WTC11 (cell line): ENCODE measurements around the gene FBXL12. TPM values are rescaled to one million over a fixed set of nuclear protein-coding genes. Genes with fewer than 3 reads are reported as not detected.

Experiments
- CBFB ChIP-seq: sonication (generic); formaldehyde crosslinking; IDR thresholded peaks from 2 replicates; pipeline ENCODE4 v1.8.1; 2022; ENCODE audit warnings: mild to moderate bottlenecking, low read depth, missing genetic modification reagents
- CREM ChIP-seq: sonication (generic); formaldehyde crosslinking; IDR thresholded peaks from 2 replicates; pipeline ENCODE4 v1.8.1; 2022; ENCODE audit warnings: mild to moderate bottlenecking, missing genetic modification reagents, moderate library complexity
- FOXK1 ChIP-seq: sonication (generic); formaldehyde crosslinking; IDR thresholded peaks from 2 replicates; pipeline ENCODE4 v1.8.0; 2022; ENCODE audit warnings: mild to moderate bottlenecking, moderate library complexity, missing genetic modification reagents
- FOXP1 ChIP-seq: sonication (generic); formaldehyde crosslinking; IDR thresholded peaks from 2 replicates; pipeline ENCODE4 v1.8.0; 2022; ENCODE audit warnings: missing genetic modification reagents, mild to moderate bottlenecking, moderate library complexity, borderline replicate concordance
- GABPB1 ChIP-seq: sonication (generic); formaldehyde crosslinking; IDR thresholded peaks from 2 replicates; pipeline ENCODE4 v1.8.1; 2023; ENCODE audit warnings: mild to moderate bottlenecking, missing genetic modification reagents
- KAT7 ChIP-seq: sonication (generic); formaldehyde crosslinking; IDR thresholded peaks from 2 replicates; pipeline ENCODE4 v1.8.1; 2023; ENCODE audit warnings: missing genetic modification reagents, mild to moderate bottlenecking, borderline replicate concordance
- MAX ChIP-seq: sonication (generic); formaldehyde crosslinking; IDR thresholded peaks from 2 replicates; pipeline ENCODE4 v1.8.0; 2022; ENCODE audit warnings: mild to moderate bottlenecking, missing genetic modification reagents
- MYBL2 ChIP-seq: sonication (generic); formaldehyde crosslinking; IDR thresholded peaks from 2 replicates; pipeline ENCODE4 v1.8.1; 2023; ENCODE audit warnings: mild to moderate bottlenecking, moderate library complexity, missing genetic modification reagents
- SMAD3 ChIP-seq: sonication (generic); formaldehyde crosslinking; IDR thresholded peaks from 2 replicates; pipeline ENCODE4 v1.8.0; 2022; ENCODE audit warnings: missing genetic modification reagents, mild to moderate bottlenecking, borderline replicate concordance
- SP1 ChIP-seq: sonication (generic); formaldehyde crosslinking; conservative IDR thresholded peaks from 2 replicates; pipeline ENCODE4 v1.8.1; 2022; ENCODE audit warnings: missing genetic modification reagents
- ZNF121 ChIP-seq: sonication (generic); formaldehyde crosslinking; IDR thresholded peaks from 2 replicates; pipeline ENCODE4 v1.8.0; 2023; ENCODE audit warnings: missing genetic modification reagents
- ZNF219 ChIP-seq: sonication (generic); formaldehyde crosslinking; IDR thresholded peaks from 2 replicates; pipeline ENCODE4 v1.8.0; 2023; ENCODE audit warnings: missing genetic modification reagents, mild to moderate bottlenecking, borderline replicate concordance
- ZNF317 ChIP-seq: sonication (generic); formaldehyde crosslinking; IDR thresholded peaks from 2 replicates; pipeline ENCODE4 v1.8.1; 2023; ENCODE audit warnings: low read depth, mild to moderate bottlenecking, moderate library complexity, missing genetic modification reagents, borderline replicate concordance
- ZNF423 ChIP-seq: fragments of 250-450 bp; sonication (Bioruptor Pico); IDR thresholded peaks from 2 replicates; pipeline ENCODE4 v2.1.2; 2022; ENCODE audit warnings: mild to moderate bottlenecking, moderate library complexity
- total RNA-seq: library from RNA; stranded (reverse); gene quantifications from 3 replicates; pipeline ENCODE4 v1.2.3, GENCODE V29; 2021
- TF ChIP-seq, protein P1 (sequence below): sonication (generic); formaldehyde crosslinking; IDR thresholded peaks from 2 replicates; pipeline ENCODE4 v1.8.0; 2022; ENCODE audit warnings: mild to moderate bottlenecking, missing genetic modification reagents

The FBXL12 gene
- total RNA-seq, 1 experiment from 2014 or later = 37.6 TPM

- peak; percentile 71 for TF ChIP-seq MAX (CRISPR knock-in tag)
- 0 out of 2 replicates have a peak, but pooled peaks have one; percentile 25 for TF ChIP-seq KAT7
- TF ChIP-seq CREM (CRISPR knock-in tag) = peak; percentile 73
- TF ChIP-seq ZNF219 (CRISPR knock-in tag) = no peak
- TF ChIP-seq GABPB1 (CRISPR knock-in tag) = peak; percentile 85
- TF ChIP-seq SP1 = peak; percentile 88
- no peak for TF ChIP-seq ZNF121 (CRISPR knock-in tag)
- TF ChIP-seq, protein P1, sequence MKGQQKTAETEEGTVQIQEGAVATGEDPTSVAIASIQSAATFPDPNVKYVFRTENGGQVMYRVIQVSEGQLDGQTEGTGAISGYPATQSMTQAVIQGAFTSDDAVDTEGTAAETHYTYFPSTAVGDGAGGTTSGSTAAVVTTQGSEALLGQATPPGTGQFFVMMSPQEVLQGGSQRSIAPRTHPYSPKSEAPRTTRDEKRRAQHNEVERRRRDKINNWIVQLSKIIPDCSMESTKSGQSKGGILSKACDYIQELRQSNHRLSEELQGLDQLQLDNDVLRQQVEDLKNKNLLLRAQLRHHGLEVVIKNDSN (CRISPR knock-in tag) = 0 out of 2 replicates have a peak, but pooled peaks have one; percentile 30
- TF ChIP-seq ZNF423 = peak; percentile 93
- TF ChIP-seq ZNF317 (CRISPR knock-in tag) = peak; percentile 59; the same call in 1 of the 2 replicates
- TF ChIP-seq FOXK1 (CRISPR knock-in tag) = peak; percentile 86
- peak; percentile 1; the same call in 1 of the 2 replicates for TF ChIP-seq SMAD3
- TF ChIP-seq FOXP1 (CRISPR knock-in tag) = peak; percentile 60; the same call in 1 of the 2 replicates
- TF ChIP-seq CBFB (CRISPR knock-in tag) = 0 out of 2 replicates have a peak, but pooled peaks have one; percentile 43
- no peak; the same call in 1 of the 2 replicates for TF ChIP-seq MYBL2 (CRISPR knock-in tag)
Measured at GRCh38 chr19:9768175-9769112, 50.4 kb downstream of the FBXL12 start, which contains the start of gene ZNF846 (continued).

Other genes with a start within 250 kb of the FBXL12 start
- gene ZNF121, start 234.6 kb downstream of the FBXL12 start, total RNA-seq = 181 to 203 TPM (median 185 TPM) in 3 replicates
- gene ZNF561, start 197.8 kb downstream of the FBXL12 start, total RNA-seq = 39.2 to 67.9 TPM (median 40.7 TPM) in 3 replicates
- gene ZNF562, start 144.0 kb downstream of the FBXL12 start, total RNA-seq = 18.4 to 24.6 TPM (median 23.1 TPM) in 3 replicates
- gene ZNF846, start 50.3 kb downstream of the FBXL12 start, total RNA-seq = 11.2 to 12.2 TPM (median 11.6 TPM) in 3 replicates
- 402 to 411 TPM (median 405 TPM) in 3 replicates for gene UBL5, start 8.8 kb upstream of the FBXL12 start, total RNA-seq
- 107 to 111 TPM (median 110 TPM) in 3 replicates for gene PIN1, start 16.2 kb upstream of the FBXL12 start, total RNA-seq
- 66.0 to 93.3 TPM (median 91.8 TPM) in 3 replicates for gene OLFM2, start 117.4 kb upstream of the FBXL12 start, total RNA-seq
- 0.81 to 1.2 TPM (median 0.96 TPM) in 3 replicates for gene COL5A3, start 191.4 kb upstream of the FBXL12 start, total RNA-seq
- gene RDH8, start 194.4 kb upstream of the FBXL12 start, total RNA-seq = 0.27 TPM in 1 of 3 replicates, not detected in the others